ENCODE measurements around the gene CATSPERE.
"Not testable (repeated sequence)": the region's sequence is repeated elsewhere in the genome, so short reads cannot be mapped to it uniquely, and the experiment has no call there.

DNA sequence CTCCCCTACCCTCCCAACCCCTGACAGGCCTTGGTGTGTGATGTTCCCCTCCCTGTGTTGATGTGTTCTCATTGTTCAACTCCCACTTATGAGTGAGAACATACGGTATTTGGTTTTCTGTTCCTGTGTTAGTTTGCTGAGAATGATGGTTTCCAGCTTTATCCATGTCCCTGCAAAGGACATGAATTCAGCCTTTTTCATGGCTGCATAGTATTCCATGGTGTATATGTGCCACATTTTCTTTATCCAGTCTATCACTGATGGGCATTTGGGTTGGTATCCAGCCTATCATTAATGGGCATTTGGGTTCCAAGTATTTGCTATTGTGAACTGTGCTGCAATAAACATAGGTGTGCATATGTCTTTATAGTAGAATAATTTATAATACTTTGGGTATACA, 101.8 kb downstream of the CATSPERE start:
- TF ChIP-seq, protein P1, sequence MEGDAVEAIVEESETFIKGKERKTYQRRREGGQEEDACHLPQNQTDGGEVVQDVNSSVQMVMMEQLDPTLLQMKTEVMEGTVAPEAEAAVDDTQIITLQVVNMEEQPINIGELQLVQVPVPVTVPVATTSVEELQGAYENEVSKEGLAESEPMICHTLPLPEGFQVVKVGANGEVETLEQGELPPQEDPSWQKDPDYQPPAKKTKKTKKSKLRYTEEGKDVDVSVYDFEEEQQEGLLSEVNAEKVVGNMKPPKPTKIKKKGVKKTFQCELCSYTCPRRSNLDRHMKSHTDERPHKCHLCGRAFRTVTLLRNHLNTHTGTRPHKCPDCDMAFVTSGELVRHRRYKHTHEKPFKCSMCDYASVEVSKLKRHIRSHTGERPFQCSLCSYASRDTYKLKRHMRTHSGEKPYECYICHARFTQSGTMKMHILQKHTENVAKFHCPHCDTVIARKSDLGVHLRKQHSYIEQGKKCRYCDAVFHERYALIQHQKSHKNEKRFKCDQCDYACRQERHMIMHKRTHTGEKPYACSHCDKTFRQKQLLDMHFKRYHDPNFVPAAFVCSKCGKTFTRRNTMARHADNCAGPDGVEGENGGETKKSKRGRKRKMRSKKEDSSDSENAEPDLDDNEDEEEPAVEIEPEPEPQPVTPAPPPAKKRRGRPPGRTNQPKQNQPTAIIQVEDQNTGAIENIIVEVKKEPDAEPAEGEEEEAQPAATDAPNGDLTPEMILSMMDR (conservative IDR thresholded peaks at IDR 0.05), result not testable (repeated sequence)
- not testable (repeated sequence) for TF ChIP-seq EZH2 (IDR thresholded peaks at IDR 0.05; ENCODE audit: low read depth)
